Breast epithelium (tissue), 4 donors: ENCODE results near the gene ARMC9. TPM values are rescaled to one million over a fixed set of nuclear protein-coding genes. Genes with fewer than 3 reads are reported as not detected.

Experiments
- DNase-seq, 2 donors: peaks; one replicate each; pipeline ENCODE4 v3.0.0-alpha.2; 2019; ENCODE audit warnings: low spot score in 2 of 2
- H3K27ac ChIP-seq, 2 donors: fragments of 200-600 bp; sonication (generic) in 1 of 2; one replicate each; pipeline ENCODE4 v1.5.1; 2016 to 2019; ENCODE audit warnings: mild to moderate bottlenecking in 1 of 2
- H3K27me3 ChIP-seq, 2 donors: fragments of 200-600 bp; sonication (generic) in 1 of 2; one replicate each; pipeline versions ENCODE4 v1.5.1 to v1.6.0; 2017 to 2019; ENCODE audit warnings: control low read depth in 1 of 2, mild to moderate bottlenecking in 1 of 2
- H3K36me3 ChIP-seq: fragments of 200-600 bp; one replicate; pipeline ENCODE4 v1.5.1; 2019
- H3K4me1 ChIP-seq, 2 donors: fragments of 200-600 bp; sonication (generic); one replicate each; pipeline ENCODE4 v1.5.1; 2016 to 2019; ENCODE audit warnings: control low read depth in 1 of 2
- H3K4me3 ChIP-seq, 3 donors: fragments of 200-600 bp; sonication (generic); 1 replicate in 2 of 3; 2 replicates in 1 of 3; pipeline ENCODE4 v1.5.1; 2016 to 2019; ENCODE audit warnings: mild to moderate bottlenecking in 3 of 3, moderate library complexity in 2 of 3
- H3K9me3 ChIP-seq, 2 donors: fragments of 200-600 bp; sonication (generic) in 1 of 2; one replicate each; pipeline ENCODE4 v1.5.1; 2016 to 2019; ENCODE audit warnings: control low read depth in 1 of 2
- CTCF ChIP-seq, 3 donors: fragments of 450-650 bp; IDR thresholded peaks; one replicate each; pipeline ENCODE4 v1.5.1; 2016 to 2017; ENCODE audit warnings: antibody characterized with exemption in 3 of 3, mild to moderate bottlenecking in 3 of 3, moderate library complexity in 3 of 3
- POLR2A ChIP-seq: fragments of 450-650 bp; IDR thresholded peaks from one replicate; pipeline ENCODE4 v1.6.1; 2016; ENCODE audit warnings: antibody characterized with exemption, mild to moderate bottlenecking, moderate library complexity
- POLR2AphosphoS5 ChIP-seq, 3 donors: sonication (generic); formaldehyde crosslinking; IDR thresholded peaks; one replicate each; pipeline ENCODE4 v1.6.1; 2017; ENCODE audit warnings: antibody characterized with exemption in 3 of 3
- intact Hi-C: fragments of 100-400 bp; cut with DNase I; formaldehyde crosslinking; loops from one replicate; pipeline ENCODE4 v1.15.1; 2023; ENCODE audit warnings: low total_unique reads
- total RNA-seq, 3 donors: library from RNA; depleted of rRNA; stranded (reverse); fragments of >200 nt; gene quantifications; one replicate each; pipeline ENCODE4 v1.1.0, GENCODE V29; 2016

ARMC9 gene
- total RNA-seq, 3 donors from 2014 or later = 4.0 to 20.8 (median 18.0) TPM

GRCh38 chr2:231341100-231341499 lies 142.7 kb downstream of the ARMC9 start:
- intact Hi-C loops = no loop called here
- no peaks in the 10 kb centered on the region for H3K9me3 ChIP-seq
- no peaks in the 10 kb centered on the region for H3K4me1 ChIP-seq
- no peak overlapping the region for H3K4me3 ChIP-seq
- H3K27me3 ChIP-seq = no peaks in the 10 kb centered on the region
- H3K36me3 ChIP-seq = no peaks in the 10 kb centered on the region
- DNase-seq = no peak
- TF ChIP-seq POLR2A (no peak), CTCF (IDR thresholded peaks at IDR 0.05) (no peak), POLR2AphosphoS5 (IDR thresholded peaks at IDR 0.05) (no peak)
- no peak overlapping the region for H3K27ac ChIP-seq

GRCh38 chr2:231342061-231342711 lies 143.8 kb downstream of the ARMC9 start:
- peak in 1 of 2 donors; percentile 37 for DNase-seq
- H3K9me3 ChIP-seq = no peaks in the 10 kb centered on the region
- TF ChIP-seq CTCF (IDR thresholded peaks at IDR 0.05) (no peak), POLR2A (no peak), POLR2AphosphoS5 (IDR thresholded peaks at IDR 0.05) (no peak)
- H3K27me3 ChIP-seq = no peaks in the 10 kb centered on the region
- H3K36me3 ChIP-seq = no peaks in the 10 kb centered on the region
- peak overlapping the region in 1 of 2 donors; percentile 29 for H3K27ac ChIP-seq
- intact Hi-C loops = no loop called here
- H3K4me1 ChIP-seq = no peaks in the 10 kb centered on the region
- no peak overlapping the region for H3K4me3 ChIP-seq

- Histone ChIP-seq H3K4me1 (no peaks in the 10 kb centered on the region), H3K27ac (no peak overlapping the region), H3K27me3 (no peaks in the 10 kb centered on the region), H3K9me3 (no peaks in the 10 kb centered on the region), H3K4me3 (no peak overlapping the region), H3K36me3 (no peaks in the 10 kb centered on the region)
- no peak for DNase-seq
- TF ChIP-seq POLR2A (no peak), CTCF (IDR thresholded peaks at IDR 0.05) (no peak), POLR2AphosphoS5 (IDR thresholded peaks at IDR 0.05) (no peak)
- intact Hi-C loops = no loop called here
Observed at GRCh38 chr2:231343006-231343710, 144.7 kb downstream of the ARMC9 start.

GRCh38 chr2:231343988-231344387 lies 145.6 kb downstream of the ARMC9 start:
- DNase-seq = no peak
- H3K27ac ChIP-seq = no peak overlapping the region
- no peaks in the 10 kb centered on the region for H3K27me3 ChIP-seq
- TF ChIP-seq CTCF (IDR thresholded peaks at IDR 0.05) (no peak), POLR2A (no peak), POLR2AphosphoS5 (IDR thresholded peaks at IDR 0.05) (no peak)
- intact Hi-C loops = no loop called here
- no peaks in the 10 kb centered on the region for H3K9me3 ChIP-seq
- no peak overlapping the region for H3K4me3 ChIP-seq
- H3K36me3 ChIP-seq = no peaks in the 10 kb centered on the region
- no peaks in the 10 kb centered on the region for H3K4me1 ChIP-seq

- TF ChIP-seq POLR2A (no peak), POLR2AphosphoS5 (IDR thresholded peaks at IDR 0.05) (no peak), CTCF (IDR thresholded peaks at IDR 0.05) (no peak)
- no peaks in the 10 kb centered on the region for H3K9me3 ChIP-seq
- no peak overlapping the region for H3K27ac ChIP-seq
- H3K4me3 ChIP-seq = no peak overlapping the region
- intact Hi-C loops = no loop called here
- no peaks in the 10 kb centered on the region for H3K27me3 ChIP-seq
- no peaks in the 10 kb centered on the region for H3K4me1 ChIP-seq
- DNase-seq = no peak
- no peaks in the 10 kb centered on the region for H3K36me3 ChIP-seq
Observed at GRCh38 chr2:231344851-231345250, 146.4 kb downstream of the ARMC9 start.
